HCT116 (cell line): ENCODE measurements around the gene HS6ST3.

ENCODE experiments used
- CTCF ChIP-seq, 3 experiments: fragments of 200-600 bp in 1 of 3; sonication (generic) in 1 of 3; IDR thresholded peaks in 2 of 3; conservative IDR thresholded peaks in 1 of 3; 2 replicates each; pipeline ENCODE4 v1.5.1; 2012 to 2017; ENCODE audit warnings: low read depth in 2 of 3, low read length in 2 of 3, antibody characterized with exemption in 1 of 3, borderline replicate concordance in 1 of 3, control low read depth in 1 of 3, mild to moderate bottlenecking in 1 of 3, mixed read lengths in 1 of 3, mixed run types in 1 of 3, moderate library complexity in 1 of 3; ENCODE audit not compliant: insufficient read depth in 1 of 3
- EZH2 ChIP-seq: fragments of 200-600 bp; sonication (generic); IDR thresholded peaks from 2 replicates; pipeline ENCODE4 v1.6.1; 2017; ENCODE audit warnings: antibody characterized with exemption, mixed run types
- EZH2phosphoT487 ChIP-seq: fragments of 200-600 bp; IDR thresholded peaks from 2 replicates; pipeline ENCODE4 v1.6.1; 2018; ENCODE audit warnings: antibody characterized with exemption, borderline replicate concordance
- MAX ChIP-seq: IDR thresholded peaks from 2 replicates; pipeline ENCODE4 v1.6.1; 2012
- POLR2A ChIP-seq: IDR thresholded peaks from 2 replicates; pipeline ENCODE4 v1.7.0; 2011; ENCODE audit warnings: borderline replicate concordance; ENCODE audit not compliant: insufficient read depth, insufficient read length; ENCODE audit errors: extremely low read depth
- POLR2AphosphoS5 ChIP-seq: IDR thresholded peaks from 2 replicates; pipeline ENCODE4 v1.6.1; 2011; ENCODE audit warnings: mild to moderate bottlenecking, low read depth, low read length, moderate library complexity
- REST ChIP-seq: IDR thresholded peaks from 2 replicates; pipeline ENCODE4 v1.6.1; 2012; ENCODE audit warnings: low read depth
- SRF ChIP-seq: IDR thresholded peaks from 2 replicates; pipeline ENCODE4 v1.6.1; 2012; ENCODE audit warnings: low read depth
- ZNF274 ChIP-seq: fragments of 200-500 bp; sonication (Bioruptor generic); IDR thresholded peaks from 2 replicates; pipeline ENCODE4 v1.6.1; 2014; ENCODE audit warnings: mild to moderate bottlenecking, low read depth, low read length, inconsistent platforms

GRCh38 chr13:96540670-96541069 is 450.8 kb downstream of the HS6ST3 start:
- no peak for TF ChIP-seq POLR2A
- no peak for TF ChIP-seq SRF
- no peak for TF ChIP-seq CTCF (IDR thresholded peaks at IDR 0.05 in 2 of 3, conservative IDR thresholded peaks at IDR 0.05 in 1 of 3; ENCODE audit: borderline replicate concordance in 1 of 3, insufficient read depth in 1 of 3, low read depth in 2 of 3, low read length in 2 of 3)
- TF ChIP-seq POLR2AphosphoS5 = no peak
- TF ChIP-seq MAX = no peak
- no peak for TF ChIP-seq EZH2
- no peak for TF ChIP-seq REST
- TF ChIP-seq EZH2phosphoT487 = no peak
- TF ChIP-seq ZNF274 = no peak
